Measurements from ENCODE around the gene FZD10.

FZD10 gene

DNA sequence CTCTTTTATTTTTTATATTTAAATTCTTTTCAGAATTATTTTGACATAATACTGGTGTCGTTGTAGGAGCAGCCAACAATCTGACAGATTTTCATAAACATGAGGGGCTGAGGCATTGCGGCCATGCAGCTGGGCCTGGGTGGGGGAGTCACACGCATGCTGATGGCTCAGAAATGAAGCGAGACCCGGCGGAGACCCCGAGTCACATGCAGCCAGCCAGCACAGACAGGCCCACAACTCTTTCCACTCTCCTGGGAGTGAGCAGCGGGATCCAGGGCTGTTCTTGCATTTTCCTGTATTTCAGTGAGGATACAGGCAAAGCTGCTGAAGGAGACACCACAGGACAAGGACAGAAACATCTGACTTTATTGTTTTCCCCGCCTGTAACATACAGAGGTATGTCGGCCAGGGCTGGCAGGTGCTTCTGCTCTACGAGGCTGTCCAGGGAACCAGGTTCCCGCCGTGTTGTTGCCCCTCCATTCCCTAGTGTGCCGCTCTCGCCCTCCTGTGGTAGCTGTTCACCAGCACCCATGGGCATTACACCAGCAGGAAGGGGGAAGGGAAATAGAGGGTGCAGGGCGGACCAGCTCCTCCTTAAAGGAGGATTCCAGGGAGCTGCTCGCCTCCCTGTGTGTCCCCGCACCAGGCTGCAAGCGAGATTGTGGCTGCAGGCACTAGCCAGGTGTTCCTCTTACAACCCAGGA, 30.5 kb downstream of the FZD10 start:
- Histone ChIP-seq H3K27ac (replicated peaks) (no peak overlapping the region), H3K27me3 (ENCODE audit: insufficient read depth, poor library complexity, severe bottlenecking) (no peaks in the 10 kb centered on the region), H3K4me3 (replicated peaks; ENCODE audit: insufficient read depth, low read length) (no peak overlapping the region)
- TF ChIP-seq GABPA (IDR thresholded peaks at IDR 0.05; ENCODE audit: low read depth) (no peak), SPI1 (IDR thresholded peaks at IDR 0.05; ENCODE audit: borderline replicate concordance, low read depth) (no peak)
- TF ChIP-seq, protein P1, sequence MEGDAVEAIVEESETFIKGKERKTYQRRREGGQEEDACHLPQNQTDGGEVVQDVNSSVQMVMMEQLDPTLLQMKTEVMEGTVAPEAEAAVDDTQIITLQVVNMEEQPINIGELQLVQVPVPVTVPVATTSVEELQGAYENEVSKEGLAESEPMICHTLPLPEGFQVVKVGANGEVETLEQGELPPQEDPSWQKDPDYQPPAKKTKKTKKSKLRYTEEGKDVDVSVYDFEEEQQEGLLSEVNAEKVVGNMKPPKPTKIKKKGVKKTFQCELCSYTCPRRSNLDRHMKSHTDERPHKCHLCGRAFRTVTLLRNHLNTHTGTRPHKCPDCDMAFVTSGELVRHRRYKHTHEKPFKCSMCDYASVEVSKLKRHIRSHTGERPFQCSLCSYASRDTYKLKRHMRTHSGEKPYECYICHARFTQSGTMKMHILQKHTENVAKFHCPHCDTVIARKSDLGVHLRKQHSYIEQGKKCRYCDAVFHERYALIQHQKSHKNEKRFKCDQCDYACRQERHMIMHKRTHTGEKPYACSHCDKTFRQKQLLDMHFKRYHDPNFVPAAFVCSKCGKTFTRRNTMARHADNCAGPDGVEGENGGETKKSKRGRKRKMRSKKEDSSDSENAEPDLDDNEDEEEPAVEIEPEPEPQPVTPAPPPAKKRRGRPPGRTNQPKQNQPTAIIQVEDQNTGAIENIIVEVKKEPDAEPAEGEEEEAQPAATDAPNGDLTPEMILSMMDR (IDR thresholded peaks at IDR 0.05; ENCODE audit: insufficient read depth, low read length), result no peak
- TF ChIP-seq, protein P2, sequence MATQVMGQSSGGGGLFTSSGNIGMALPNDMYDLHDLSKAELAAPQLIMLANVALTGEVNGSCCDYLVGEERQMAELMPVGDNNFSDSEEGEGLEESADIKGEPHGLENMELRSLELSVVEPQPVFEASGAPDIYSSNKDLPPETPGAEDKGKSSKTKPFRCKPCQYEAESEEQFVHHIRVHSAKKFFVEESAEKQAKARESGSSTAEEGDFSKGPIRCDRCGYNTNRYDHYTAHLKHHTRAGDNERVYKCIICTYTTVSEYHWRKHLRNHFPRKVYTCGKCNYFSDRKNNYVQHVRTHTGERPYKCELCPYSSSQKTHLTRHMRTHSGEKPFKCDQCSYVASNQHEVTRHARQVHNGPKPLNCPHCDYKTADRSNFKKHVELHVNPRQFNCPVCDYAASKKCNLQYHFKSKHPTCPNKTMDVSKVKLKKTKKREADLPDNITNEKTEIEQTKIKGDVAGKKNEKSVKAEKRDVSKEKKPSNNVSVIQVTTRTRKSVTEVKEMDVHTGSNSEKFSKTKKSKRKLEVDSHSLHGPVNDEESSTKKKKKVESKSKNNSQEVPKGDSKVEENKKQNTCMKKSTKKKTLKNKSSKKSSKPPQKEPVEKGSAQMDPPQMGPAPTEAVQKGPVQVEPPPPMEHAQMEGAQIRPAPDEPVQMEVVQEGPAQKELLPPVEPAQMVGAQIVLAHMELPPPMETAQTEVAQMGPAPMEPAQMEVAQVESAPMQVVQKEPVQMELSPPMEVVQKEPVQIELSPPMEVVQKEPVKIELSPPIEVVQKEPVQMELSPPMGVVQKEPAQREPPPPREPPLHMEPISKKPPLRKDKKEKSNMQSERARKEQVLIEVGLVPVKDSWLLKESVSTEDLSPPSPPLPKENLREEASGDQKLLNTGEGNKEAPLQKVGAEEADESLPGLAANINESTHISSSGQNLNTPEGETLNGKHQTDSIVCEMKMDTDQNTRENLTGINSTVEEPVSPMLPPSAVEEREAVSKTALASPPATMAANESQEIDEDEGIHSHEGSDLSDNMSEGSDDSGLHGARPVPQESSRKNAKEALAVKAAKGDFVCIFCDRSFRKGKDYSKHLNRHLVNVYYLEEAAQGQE (IDR thresholded peaks at IDR 0.05; ENCODE audit: insufficient replicate concordance, low read depth), result no peak
- no peak for DNase-seq (ENCODE audit: low read depth in 1 of 2, low spot score in 1 of 2)

DNA sequence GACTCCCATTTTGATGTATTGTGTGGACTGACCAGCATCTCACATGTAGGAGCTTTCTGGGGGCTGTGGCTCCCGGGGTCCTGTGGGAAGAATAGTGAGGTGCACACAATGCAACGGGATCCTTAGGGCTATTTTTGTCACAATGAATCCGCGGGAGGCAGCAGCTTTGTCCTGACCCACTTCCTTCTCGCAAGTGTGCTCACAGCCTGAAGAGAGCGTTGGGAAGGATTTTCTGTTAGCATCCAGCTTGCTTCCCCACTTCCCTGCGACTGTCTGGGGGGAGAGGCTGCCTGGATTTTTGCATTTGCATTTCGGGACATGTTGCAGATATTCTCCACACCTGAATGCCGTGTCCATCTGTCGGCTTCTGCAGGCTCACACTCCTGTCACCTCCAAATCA, 31.9 kb downstream of the FZD10 start:
- TF ChIP-seq, protein P2 (IDR thresholded peaks at IDR 0.05; ENCODE audit: insufficient replicate concordance, low read depth), result no peak
- TF ChIP-seq, protein P1 (IDR thresholded peaks at IDR 0.05; ENCODE audit: insufficient read depth, low read length), result no peak
- TF ChIP-seq SPI1 (IDR thresholded peaks at IDR 0.05; ENCODE audit: borderline replicate concordance, low read depth) (no peak), POLR2AphosphoS5 (IDR thresholded peaks at IDR 0.05; ENCODE audit: low read depth) (no peak), GABPA (IDR thresholded peaks at IDR 0.05; ENCODE audit: low read depth) (no peak)
- Histone ChIP-seq H3K27me3 (ENCODE audit: insufficient read depth, poor library complexity, severe bottlenecking) (no peaks in the 10 kb centered on the region), H3K4me3 (replicated peaks; ENCODE audit: insufficient read depth, low read length) (no peak overlapping the region), H3K27ac (replicated peaks) (no peak overlapping the region)
- DNase-seq (ENCODE audit: low read depth in 1 of 2, low spot score in 1 of 2), result no peak

DNA sequence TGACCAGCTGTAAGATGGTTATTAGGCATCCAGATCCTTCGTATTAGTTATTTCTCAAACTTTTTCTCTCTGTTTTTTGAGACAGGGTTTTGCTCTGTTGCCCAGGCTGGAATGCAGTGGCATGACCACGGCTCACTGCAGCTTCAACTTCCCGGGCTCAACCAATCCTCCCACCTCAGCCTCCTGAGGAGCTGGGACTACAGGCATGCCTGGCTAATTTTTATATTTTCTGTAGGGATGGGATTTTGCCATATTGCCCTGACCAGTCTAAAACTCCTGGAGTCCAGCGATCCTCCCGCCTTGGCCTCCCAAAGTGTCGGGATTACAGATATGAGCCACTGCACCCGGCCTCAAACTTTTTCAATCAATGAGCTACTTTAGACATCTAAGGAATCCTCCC, 33.1 kb downstream of the FZD10 start:
- TF ChIP-seq SPI1 (IDR thresholded peaks at IDR 0.05; ENCODE audit: borderline replicate concordance, low read depth), result no peak
- TF ChIP-seq GABPA (IDR thresholded peaks at IDR 0.05; ENCODE audit: low read depth), result no peak
- TF ChIP-seq, protein P2 (IDR thresholded peaks at IDR 0.05; ENCODE audit: insufficient replicate concordance, low read depth), result no peak
- TF ChIP-seq, protein P1 (IDR thresholded peaks at IDR 0.05; ENCODE audit: insufficient read depth, low read length), result no peak
- no peak for TF ChIP-seq POLR2AphosphoS5 (IDR thresholded peaks at IDR 0.05; ENCODE audit: low read depth)
- H3K4me3 ChIP-seq (replicated peaks; ENCODE audit: insufficient read depth, low read length), result no peak overlapping the region
- DNase-seq (ENCODE audit: low read depth in 1 of 2, low spot score in 1 of 2), result no peak
- H3K27me3 ChIP-seq (ENCODE audit: insufficient read depth, poor library complexity, severe bottlenecking), result no peaks in the 10 kb centered on the region
- no peak overlapping the region for H3K27ac ChIP-seq (replicated peaks)

All from HL-60 (cell line).